NCI-H510A (cell line): ENCODE data around the gene SYNDIG1.

Experiments used
- DNase-seq: peaks from one replicate; lab custom pipeline; 2025; lab: John Stamatoyannopoulos, UW

SYNDIG1 gene

GRCh38 chr20:24658920-24659660 lies 189.7 kb downstream of the SYNDIG1 start:
- no peak for DNase-seq

GRCh38 chr20:24659835-24660234 lies 190.4 kb downstream of the SYNDIG1 start:
- DNase-seq: no peak

GRCh38 chr20:24660651-24661050 lies 191.2 kb downstream of the SYNDIG1 start:
- no peak for DNase-seq

- DNase-seq: no peak
Observed at GRCh38 chr20:24661255-24661654, 191.8 kb downstream of the SYNDIG1 start.

- no peak for DNase-seq
Observed at GRCh38 chr20:24662322-24662721, 192.9 kb downstream of the SYNDIG1 start.

- DNase-seq: no peak
Observed at GRCh38 chr20:24662752-24663365, 193.4 kb downstream of the SYNDIG1 start.

GRCh38 chr20:24663496-24663895 lies 194.1 kb downstream of the SYNDIG1 start:
- no peak for DNase-seq

- no peak for DNase-seq
Observed at GRCh38 chr20:24664266-24664986, 195.0 kb downstream of the SYNDIG1 start.

GRCh38 chr20:24665196-24665595 lies 195.8 kb downstream of the SYNDIG1 start:
- DNase-seq: no peak

- no peak for DNase-seq
Observed at GRCh38 chr20:24665741-24666191, 196.3 kb downstream of the SYNDIG1 start.

- no peak for DNase-seq
Observed at GRCh38 chr20:24667689-24668383, 198.4 kb downstream of the SYNDIG1 start.

- DNase-seq: no peak
Observed at GRCh38 chr20:24668384-24668702, 198.9 kb downstream of the SYNDIG1 start.

GRCh38 chr20:24668791-24669190 lies 199.4 kb downstream of the SYNDIG1 start:
- no peak for DNase-seq

GRCh38 chr20:24669701-24670100 lies 200.3 kb downstream of the SYNDIG1 start:
- no peak for DNase-seq

GRCh38 chr20:24670341-24670872 lies 201.0 kb downstream of the SYNDIG1 start:
- no peak for DNase-seq

GRCh38 chr20:24670981-24671380 lies 201.6 kb downstream of the SYNDIG1 start:
- no peak for DNase-seq

GRCh38 chr20:24672181-24672880 lies 202.9 kb downstream of the SYNDIG1 start:
- no peak for DNase-seq

- no peak for DNase-seq
Observed at GRCh38 chr20:24672886-24673677, 203.7 kb downstream of the SYNDIG1 start.

- no peak for DNase-seq
Observed at GRCh38 chr20:24673678-24674570, 204.5 kb downstream of the SYNDIG1 start.
